HG03439 (cell line): ENCODE results near the gene TH.
"Not testable (repeated sequence)": the region's sequence is repeated elsewhere in the genome, so short reads cannot be mapped to it uniquely, and the experiment has no call there.

Experiments
- ATAC-seq: cut with Tn5 transposase; IDR thresholded peaks from one replicate; pipeline ENCODE4 v1.9.1; 2021; ENCODE audit warnings: mild to moderate bottlenecking, moderate library complexity; ENCODE audit not compliant: unreplicated experiment

TH gene

DNA sequence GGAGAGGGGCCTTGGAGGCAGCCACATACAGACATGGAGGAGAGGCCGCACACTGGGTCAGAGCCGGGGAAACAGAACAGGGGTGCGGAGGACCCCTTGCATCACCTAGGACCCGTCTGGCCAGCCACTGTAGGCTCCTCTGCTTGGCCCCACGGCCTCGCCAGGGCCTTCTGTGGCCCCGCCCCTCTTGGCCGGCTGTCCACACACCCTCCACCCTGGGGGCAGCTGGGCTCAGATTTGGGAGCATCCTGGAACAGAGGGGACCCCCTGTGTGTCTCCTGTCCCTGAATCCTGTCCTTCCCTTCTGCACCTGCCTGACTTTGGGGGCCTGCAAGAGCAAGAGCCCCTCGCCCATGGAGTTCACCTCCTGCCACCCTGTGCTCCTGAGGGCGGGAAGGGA lies 7.9 kb upstream of the TH start:
- ATAC-seq, result no peak

DNA sequence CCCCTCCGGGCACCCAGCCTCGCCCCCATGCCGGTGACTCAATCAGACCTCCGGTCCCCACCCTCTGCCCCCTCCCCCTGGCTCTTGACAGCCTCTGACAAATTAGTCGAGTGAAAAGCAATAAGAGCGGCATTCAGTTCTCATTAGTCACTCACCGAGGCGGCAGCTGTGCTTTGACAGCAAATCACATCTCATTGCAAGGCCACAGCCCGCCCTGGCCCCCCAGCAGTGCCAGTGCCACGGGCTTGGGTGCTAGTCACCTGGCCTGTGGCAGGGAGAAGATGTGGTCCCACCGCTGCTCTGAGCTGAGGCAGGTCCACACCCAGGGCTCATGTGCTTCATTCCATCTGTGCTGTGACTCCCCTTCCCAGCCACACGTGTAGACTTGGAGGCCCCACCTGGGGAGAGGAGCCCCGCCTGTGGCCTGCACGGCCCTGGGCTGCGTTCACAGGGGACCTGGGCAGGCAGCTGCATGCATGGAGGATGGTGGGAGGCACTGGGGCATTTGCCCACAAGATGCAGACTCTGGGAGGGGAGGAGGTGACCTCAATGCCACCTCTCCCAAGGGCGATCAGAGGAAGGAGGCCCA lies 7.4 kb upstream of the TH start:
- no peak for ATAC-seq

DNA sequence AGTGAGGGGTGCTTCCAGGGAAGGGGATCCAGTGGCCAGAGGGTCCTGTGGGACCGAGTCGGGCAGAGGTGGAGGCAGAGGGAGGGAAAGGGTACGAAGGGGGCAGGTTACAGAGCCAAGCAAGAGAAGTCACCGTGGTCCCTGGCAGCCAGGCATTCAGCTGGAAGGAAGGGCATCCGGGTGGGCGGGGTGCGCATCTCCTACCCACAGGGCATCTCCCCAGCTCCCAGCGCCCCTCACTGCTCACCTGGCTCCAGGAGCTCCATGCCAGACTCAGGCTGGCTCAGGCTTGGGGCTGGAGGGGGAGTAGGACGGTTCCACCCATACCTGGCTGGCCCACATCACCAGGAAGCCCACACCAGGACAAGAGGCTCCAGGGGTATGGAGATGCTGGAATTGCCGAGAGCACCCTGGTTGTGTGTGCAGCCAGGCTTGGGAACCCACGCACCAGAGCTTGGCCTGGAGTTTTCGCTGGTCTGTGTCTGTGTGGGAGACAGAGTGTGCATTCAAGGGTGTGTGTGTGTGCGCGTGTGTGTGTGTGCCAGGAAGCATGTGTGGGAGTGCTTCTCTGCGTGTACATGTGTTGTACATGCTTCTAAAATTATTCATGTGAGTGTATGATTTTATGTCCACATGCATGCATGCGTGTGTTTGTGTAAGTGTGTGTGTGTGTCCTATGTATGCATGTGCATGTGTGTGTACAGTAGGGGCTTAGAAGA lies 6.6 kb upstream of the TH start:
- not testable (repeated sequence) for ATAC-seq

DNA sequence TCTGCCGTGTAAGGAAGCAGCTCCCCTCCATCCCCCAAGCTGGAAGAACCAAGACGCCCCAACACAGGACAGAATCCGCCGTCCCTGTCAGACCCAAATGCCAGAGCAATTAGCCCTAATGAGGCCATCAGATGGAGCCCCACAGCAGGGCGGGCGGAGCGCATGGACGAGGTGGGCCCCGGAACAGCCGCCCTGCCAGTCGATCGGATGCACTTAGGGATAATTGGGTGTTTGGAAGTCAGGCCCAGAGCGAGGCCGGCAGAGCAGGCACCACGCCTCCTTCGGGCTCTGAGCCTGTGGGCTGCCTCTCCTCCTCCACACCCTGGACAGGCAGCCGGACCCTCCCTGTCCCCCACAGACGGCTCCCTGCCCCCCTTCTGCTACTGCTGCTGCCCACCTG lies 5.5 kb upstream of the TH start:
- ATAC-seq, result no peak

DNA sequence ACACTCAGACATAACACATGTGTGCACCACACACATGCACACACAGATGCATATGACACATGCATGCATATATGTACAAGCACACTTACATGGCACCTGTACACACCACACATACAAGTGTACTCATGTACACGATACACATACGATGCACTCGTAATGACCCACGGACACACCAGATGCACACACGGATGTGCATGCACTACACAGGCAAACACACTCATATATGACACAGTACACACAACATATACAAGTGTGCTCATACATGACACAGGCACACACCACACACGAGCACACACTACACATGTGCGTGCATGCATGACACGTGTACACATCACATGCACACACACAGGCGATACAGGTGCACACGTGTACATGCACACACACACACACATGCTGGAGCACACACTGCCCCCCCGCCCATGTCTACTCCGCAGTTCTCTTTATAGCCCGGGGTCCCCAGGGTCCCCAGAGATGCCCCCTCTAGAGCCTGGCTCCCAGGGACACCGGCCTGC lies 4.8 kb upstream of the TH start:
- ATAC-seq, result no peak

DNA sequence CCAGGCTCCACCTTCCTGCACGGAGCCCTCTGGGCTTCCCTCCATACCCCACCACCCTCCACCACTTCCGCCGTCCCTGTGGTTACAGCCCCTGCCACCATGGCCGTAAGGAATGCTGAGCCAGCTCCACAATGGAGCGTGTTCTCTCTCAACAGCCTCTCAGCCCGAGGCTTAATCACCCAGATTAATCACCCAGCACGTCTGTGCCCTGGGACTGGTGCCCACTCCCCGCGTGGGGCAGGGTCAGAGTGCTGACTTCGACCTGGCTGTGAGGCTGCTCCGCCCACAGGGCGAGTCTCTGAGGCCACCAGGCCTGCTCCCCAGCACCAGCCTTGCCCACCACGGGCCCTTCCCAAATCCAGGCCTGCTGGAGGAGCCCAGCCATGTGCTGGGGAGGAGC lies 4.0 kb upstream of the TH start:
- no peak for ATAC-seq

DNA sequence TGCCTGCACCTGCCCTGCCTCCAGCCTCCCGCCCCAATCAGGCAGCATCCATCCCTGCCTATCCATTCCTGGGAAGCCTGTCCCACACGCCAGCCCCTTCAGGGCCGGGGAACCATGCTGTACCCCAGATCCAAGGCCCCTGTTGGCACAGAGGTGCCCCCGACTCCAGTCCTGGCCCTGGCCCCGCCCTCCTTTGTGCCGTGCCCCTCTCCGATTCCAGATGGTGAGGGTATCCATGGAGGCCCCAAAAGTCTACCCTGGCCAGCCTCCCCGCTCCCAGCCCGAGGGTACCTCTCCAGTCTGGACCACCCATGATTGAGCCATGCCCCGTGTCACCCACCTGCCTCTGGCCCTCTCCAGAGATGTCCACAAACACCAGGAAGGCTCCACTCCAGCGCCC lies 2.7 kb upstream of the TH start:
- ATAC-seq, result no peak

DNA sequence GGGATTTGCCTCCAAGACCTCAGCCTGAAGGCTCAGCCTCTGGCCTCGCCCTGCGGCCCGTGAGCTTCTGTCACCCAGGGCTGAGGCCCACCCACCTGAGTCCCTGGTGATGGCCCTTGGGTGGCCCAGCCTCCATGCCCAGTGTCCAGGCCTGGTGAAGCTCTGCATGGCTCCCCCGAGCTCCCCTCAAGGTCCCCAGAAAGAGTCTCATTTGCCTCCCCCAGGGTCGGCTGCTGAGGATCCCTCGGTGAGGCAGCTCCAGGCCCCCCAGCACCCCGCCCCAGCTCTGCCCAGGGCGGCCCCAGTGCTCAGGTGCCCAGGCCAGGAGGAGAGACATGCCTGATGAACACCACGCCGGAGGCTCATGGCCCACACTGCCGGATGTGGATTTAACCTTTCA lies 2.1 kb upstream of the TH start:
- ATAC-seq, result no peak

DNA sequence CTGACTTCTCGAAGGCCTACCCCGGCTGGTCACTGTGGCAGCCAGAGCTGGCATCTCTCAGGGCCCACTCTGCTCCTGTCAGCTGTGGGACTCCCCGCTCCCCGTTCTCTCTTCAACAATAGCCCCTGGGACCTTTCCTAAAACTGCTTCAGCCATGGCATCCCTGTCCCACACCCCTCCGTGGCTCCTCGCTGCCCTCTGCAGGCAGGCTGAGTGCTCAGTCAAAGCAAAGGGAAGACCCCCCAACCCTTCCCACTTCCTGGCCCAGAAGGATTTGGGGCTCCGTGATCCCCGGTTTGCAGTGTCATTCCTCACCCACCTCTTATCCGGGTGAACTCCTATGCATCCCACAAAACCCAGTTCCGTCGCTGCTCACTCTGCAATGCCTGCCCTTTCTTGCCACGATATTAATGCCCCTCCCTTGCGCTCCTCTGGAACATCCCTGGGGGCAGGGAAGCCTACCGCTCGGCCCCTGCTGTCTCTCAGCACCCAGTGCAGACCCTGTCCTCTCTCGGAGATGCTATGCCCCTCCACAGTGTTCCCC lies 1.6 kb upstream of the TH start:
- ATAC-seq, result no peak

DNA sequence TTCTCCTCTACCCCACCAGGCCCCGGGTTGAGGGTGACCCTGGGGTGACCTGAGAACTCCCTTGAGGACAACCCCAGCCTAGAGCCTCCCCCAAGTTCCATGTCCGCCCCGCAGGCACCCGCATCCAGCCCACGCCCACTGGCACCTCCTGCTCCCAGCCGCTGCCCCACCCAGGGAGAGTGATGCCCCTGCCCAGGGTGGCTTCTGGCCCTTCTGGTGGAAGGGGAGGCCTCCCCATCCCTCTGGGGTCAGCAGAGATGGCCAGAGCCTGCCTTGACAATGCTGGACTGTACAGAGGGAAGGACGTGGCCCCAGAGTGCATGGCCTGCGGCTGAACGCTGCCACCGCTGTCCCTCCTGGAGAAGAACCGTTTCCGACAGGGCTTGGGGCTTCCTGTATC lies 1.1 kb upstream of the TH start:
- no peak for ATAC-seq

DNA sequence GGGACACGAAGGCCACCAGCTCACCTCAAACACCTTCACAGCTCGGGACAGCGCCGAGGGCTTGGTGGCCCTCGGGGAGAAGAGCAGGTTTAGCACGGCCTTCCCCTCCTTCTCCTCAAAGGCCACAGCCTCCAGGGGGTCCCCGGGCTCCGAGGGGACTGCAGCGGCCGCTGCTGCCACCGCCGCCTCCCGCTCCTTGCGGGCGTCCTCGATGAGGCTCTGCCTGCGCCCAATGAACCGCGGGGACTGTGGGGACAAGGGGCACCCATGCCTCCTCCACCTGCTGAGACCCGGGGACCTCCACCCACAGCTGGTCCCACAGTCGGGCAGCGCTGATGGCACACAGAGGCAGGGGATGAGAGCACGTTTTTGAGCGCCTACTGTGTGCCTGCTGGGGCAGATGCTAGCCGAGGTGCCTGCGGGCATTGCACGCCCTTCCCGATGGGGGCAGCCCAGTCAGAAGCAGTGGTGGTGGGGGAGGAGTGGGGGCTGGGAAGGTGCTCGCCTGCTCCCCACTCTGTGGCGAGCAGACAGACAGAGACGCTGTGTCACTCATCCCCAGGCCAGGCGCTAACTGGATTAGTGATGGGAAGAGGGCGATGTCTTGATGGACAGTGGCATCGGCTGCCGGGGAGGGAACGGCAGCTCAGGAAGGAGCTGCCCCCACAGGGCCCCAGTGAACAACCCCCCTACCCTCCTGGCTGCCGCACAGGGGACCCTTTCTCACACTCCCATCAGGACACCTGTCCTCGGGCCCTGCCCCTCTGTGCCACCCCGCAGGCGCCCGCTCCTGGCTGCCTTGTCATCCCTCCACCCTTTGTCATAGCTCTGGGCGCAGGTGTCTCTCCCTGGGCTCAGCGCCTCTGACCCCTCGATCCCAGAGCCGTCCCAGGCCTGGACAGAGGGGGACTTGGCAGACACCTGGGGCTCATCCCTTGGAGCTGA lies 1.7 kb downstream of the TH start:
- ATAC-seq, result no peak

DNA sequence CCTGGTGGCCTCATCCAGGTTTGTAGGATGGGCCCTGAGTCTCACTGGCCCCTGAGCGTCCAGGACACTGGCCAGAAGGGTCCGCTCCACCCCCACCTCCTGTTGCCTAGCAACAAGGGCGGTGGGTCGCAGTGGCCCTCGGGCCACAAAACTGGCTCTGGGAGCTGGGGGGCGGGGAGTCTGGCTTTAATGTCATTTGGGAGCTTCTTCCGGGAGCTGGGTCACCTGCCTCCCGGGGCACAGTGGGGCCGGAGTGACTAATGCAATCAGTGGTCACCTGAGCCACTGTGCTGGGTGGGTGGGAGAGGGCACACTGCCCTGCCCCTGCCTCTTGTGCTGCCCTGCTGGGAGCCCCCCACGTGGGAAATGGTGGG lies 2.6 kb downstream of the TH start:
- ATAC-seq, result no peak

DNA sequence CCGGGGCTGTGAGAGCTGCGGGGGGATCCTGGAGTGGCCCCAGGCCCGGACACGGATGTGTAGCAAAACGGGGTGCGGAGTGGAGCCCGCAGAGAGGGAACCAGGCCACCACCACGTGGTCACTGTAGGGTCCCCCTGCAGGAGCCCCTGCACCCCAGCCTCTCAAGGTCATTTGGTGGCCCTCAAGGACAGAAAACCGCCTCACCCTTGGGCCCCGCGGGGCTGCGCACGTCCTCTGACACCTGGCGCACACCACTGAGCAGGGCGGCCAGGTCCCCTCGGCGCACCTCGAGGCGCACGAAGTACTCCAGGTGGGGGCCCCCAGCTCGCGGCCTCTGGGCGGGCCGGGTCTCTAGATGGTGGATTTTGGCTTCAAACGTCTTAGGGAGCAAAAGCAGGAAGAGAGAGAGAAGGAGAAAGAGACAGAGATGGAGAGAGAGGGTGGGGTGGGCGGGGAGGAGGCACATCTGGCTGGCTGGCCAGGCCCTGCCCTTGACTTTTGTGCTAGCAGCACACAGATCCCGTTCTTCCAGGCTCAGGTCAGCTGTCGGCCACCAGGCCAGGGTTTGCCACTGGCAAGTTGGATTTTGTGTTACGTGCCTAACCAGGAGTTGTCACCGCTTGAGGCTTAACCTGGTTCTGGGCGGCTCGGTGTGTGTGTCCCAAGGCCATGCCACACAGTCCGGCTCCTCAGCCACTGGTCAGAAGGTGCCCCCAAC lies 3.2 kb downstream of the TH start:
- no peak for ATAC-seq

DNA sequence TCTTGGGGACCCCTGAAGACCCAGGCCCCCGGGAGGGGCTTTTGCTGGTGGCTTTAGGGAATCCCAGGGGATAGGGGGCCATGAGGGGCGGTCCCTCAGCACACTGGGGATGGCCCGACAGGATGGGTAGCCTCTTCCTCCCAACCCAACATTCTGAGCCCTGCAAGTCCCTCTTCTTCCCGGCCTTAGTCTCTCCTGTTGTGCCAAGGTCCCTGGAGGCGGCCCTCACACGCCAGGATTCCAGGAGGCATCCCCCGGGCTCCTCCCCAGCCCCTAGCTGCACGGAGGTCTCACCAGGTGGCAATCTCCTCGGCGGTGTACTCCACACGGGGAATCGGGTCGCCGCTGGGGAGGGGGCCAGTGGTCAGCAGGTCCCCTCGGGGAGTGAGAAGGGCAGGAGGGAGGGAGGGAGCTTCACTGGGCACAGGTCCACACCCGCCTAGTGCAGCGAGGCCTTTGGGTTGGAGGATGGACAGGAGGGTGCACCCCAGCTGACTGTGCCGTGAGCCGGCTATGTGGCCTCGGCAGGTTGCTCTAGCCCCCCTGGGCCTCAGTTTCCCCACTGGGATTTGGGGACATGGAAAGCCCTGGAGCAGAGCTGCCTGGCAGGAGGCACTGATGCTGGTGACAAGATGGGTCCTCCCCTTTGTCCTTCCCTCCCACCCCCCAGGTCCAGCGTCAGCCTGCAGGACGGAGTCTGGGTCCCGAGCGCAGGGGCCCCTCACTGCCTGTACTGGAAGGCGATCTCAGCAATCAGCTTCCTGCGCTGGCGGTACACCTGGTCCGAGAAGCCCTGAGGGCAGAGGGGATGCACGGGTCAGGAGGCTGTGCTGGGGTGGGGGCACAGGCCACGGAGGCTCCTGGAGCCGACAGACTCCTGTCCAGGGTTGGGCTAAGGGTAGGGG lies 4.2 kb downstream of the TH start:
- ATAC-seq, result no peak

DNA sequence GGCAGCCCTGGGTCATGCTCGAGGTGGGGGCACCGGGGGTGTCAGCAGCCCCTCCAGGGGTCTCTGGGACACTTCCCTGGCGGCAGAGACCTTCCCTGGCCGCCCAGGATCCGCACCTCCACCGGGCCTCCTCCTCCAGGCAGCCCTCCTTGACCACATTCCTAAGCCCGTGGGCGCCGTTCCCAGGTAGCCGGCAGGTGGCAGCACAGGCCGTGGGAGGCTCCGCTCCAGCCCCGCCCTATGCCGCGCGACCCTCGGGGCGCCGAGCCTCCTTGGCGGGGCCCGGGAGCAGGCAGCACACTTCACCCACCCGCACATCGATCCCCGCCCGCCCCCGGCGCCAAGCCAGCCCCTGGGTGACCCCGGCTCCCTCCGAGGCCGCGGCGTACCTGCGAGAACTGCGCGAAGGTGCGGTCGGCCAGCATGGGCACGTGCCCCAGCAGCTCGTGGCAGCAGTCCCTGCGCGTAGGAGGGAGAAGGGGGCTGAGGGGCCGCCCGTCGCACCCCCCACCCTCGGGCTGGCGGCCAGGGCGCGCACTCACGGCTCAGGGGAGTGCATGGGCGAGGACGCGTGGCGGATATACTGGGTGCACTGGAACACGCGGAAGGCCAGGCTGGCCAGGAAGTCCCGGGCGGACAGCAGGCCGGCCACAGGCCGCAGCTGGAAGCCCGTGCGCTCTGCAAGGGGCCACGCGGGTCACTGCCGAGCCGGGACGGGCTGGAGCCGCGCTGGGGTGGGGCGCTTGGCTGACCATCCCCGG lies 5.3 kb downstream of the TH start:
- no peak for ATAC-seq

DNA sequence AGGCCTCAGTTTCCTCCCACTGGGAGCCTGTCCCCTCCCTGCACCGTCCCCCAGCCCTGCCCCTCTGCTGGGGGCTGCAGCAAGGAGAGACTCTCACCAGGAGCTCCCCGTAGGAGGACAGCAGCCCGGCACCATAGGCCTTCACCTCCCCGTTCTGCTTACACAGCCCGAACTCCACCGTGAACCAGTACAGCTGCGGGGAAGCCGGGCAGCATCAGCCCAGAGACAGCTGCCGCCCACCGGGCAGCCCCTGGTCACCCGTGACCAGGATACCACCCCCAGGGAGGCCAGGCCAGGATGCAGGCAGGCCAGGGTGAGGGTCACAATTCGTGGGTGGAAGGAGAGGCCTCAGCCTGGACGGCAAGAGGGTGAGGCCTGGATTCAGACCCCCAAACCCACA lies 6.0 kb downstream of the TH start:
- ATAC-seq, result no peak

DNA sequence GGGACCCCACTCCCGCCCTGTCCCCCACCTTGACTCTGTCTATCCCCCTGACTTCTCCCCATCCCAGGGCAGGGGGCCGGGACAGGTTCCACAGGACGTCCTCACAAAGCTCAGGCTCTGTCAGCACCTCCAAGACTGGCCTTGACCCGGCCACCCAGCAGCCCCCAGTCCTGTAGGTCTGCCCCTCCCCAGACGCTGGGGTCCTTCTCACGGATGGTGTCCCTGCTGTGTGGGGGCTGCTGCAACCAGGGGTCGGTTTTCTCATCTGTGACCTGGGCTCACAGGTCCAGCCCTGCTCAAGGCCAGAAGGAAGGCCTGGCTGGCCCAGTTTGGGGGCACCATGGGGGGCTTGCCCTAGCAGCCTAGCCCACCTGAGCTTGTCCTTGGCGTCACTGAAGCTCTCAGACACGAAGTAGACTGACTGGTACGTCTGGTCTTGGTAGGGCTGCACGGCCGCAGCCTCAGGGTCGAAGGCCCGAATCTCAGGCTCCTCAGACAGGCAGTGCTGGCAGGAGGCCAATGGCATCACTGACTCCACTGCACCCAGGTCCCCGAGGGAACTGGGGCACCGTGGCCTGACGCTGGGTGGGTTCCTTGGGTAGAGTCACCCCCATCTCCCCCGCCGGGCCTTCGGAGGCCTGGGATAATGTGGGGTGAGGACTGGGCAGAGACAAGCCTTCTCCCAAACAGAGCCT lies 6.6 kb downstream of the TH start:
- no peak for ATAC-seq

DNA sequence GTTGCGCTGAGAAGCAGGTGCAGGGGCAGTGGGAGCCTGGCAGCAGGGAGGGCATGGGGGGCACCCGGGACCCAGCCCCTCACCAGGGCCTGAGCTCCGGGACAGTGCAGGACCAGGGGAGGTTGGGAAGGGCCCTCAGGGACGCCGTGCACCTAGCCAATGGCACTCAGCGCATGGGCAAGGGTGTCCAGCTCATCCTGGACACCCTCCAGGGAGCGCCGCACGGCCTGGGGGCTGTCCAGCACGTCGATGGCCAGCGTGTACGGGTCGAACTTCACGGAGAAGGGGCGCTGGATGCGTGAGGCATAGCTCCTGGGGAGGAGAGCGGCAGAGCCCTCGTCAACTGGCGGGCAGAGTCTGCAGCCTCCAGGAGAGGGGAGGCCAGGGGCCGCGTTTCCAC lies 7.5 kb downstream of the TH start:
- no peak for ATAC-seq
